SK-N-SH treated with all-trans-retinoic acid at 6 μM for 48 hours (cell line): ENCODE data around the gene ADAM15.

Experiments used
- ATAC-seq: fragments of 200-7000 bp; cut with Tn5 transposase; 3 replicates; pipeline ENCODE4 v1.9.1; 2020; ENCODE audit warnings: mild to moderate bottlenecking, moderate library complexity
- ARNTL ChIP-seq: fragments of 450-650 bp; formaldehyde crosslinking; IDR thresholded peaks from 2 replicates; pipeline ENCODE4 v1.5.0; 2020; ENCODE audit warnings: low read depth, mild to moderate bottlenecking, moderate library complexity, borderline replicate concordance
- CSDC2 ChIP-seq: fragments of 250-450 bp; sonication (Bioruptor Pico); IDR thresholded peaks from 2 replicates; pipeline ENCODE4 v1.5.0; 2020; ENCODE audit warnings: mild to moderate bottlenecking, moderate library complexity
- CSRNP3 ChIP-seq: fragments of 250-450 bp; sonication (Bioruptor Pico); IDR thresholded peaks from 2 replicates; pipeline ENCODE4 v1.5.1; 2021; ENCODE audit warnings: mild to moderate bottlenecking, moderate library complexity
- ESRRG ChIP-seq: fragments of 250-450 bp; sonication (Bioruptor Pico); IDR thresholded peaks from 2 replicates; pipeline ENCODE4 v1.6.1; 2021; ENCODE audit warnings: mild to moderate bottlenecking
- GLIS3 ChIP-seq: fragments of 250-450 bp; sonication (Bioruptor Pico); IDR thresholded peaks from 2 replicates; pipeline ENCODE4 v1.5.0; 2020; ENCODE audit warnings: mild to moderate bottlenecking, moderate library complexity
- PPARA ChIP-seq: fragments of 250-450 bp; sonication (Bioruptor Pico); IDR thresholded peaks from 2 replicates; pipeline ENCODE4 v1.5.0; 2020; ENCODE audit warnings: mild to moderate bottlenecking, borderline replicate concordance
- RARB ChIP-seq: fragments of 250-450 bp; sonication (Bioruptor Pico); IDR thresholded peaks from 2 replicates; pipeline ENCODE4 v1.8.0; 2021; ENCODE audit warnings: mild to moderate bottlenecking, moderate library complexity
- TOX ChIP-seq: fragments of 250-450 bp; sonication (Bioruptor Pico); IDR thresholded peaks from 2 replicates; pipeline ENCODE4 v1.8.0; 2021; ENCODE audit warnings: mild to moderate bottlenecking, moderate library complexity, borderline replicate concordance
- ZC3H10 ChIP-seq: fragments of 250-450 bp; sonication (Bioruptor Pico); IDR thresholded peaks from 2 replicates; pipeline ENCODE4 v1.5.1; 2021; ENCODE audit warnings: mild to moderate bottlenecking, moderate library complexity
- ZNF565 ChIP-seq: fragments of 450-650 bp; formaldehyde crosslinking; conservative IDR thresholded peaks from 2 replicates; pipeline ENCODE4 v1.5.0; 2020; ENCODE audit warnings: low read depth, mild to moderate bottlenecking, moderate library complexity
- ZNF70 ChIP-seq: fragments of 450-650 bp; formaldehyde crosslinking; IDR thresholded peaks from 2 replicates; pipeline ENCODE4 v1.5.0; 2020; ENCODE audit warnings: mild to moderate bottlenecking, moderate library complexity
- ZNF8 ChIP-seq: fragments of 450-650 bp; formaldehyde crosslinking; IDR thresholded peaks from 2 replicates; pipeline ENCODE4 v1.5.0; 2020; ENCODE audit warnings: mild to moderate bottlenecking, moderate library complexity
- TF ChIP-seq, protein P1 (sequence below): fragments of 250-450 bp; sonication (Bioruptor Pico); IDR thresholded peaks from 2 replicates; pipeline ENCODE4 v1.5.0; 2020; ENCODE audit warnings: mild to moderate bottlenecking, moderate library complexity
- TF ChIP-seq, protein P2 (sequence below): fragments of 250-450 bp; sonication (Bioruptor Pico); IDR thresholded peaks from 2 replicates; pipeline ENCODE4 v1.8.0; 2021; ENCODE audit warnings: low read depth, mild to moderate bottlenecking, moderate library complexity, borderline replicate concordance
- TF ChIP-seq, protein P3 (sequence below): fragments of 250-450 bp; sonication (Bioruptor Pico); IDR thresholded peaks from 2 replicates; pipeline ENCODE4 v1.8.0; 2020; ENCODE audit warnings: mild to moderate bottlenecking, moderate library complexity, borderline replicate concordance

The ADAM15 gene, protein sequence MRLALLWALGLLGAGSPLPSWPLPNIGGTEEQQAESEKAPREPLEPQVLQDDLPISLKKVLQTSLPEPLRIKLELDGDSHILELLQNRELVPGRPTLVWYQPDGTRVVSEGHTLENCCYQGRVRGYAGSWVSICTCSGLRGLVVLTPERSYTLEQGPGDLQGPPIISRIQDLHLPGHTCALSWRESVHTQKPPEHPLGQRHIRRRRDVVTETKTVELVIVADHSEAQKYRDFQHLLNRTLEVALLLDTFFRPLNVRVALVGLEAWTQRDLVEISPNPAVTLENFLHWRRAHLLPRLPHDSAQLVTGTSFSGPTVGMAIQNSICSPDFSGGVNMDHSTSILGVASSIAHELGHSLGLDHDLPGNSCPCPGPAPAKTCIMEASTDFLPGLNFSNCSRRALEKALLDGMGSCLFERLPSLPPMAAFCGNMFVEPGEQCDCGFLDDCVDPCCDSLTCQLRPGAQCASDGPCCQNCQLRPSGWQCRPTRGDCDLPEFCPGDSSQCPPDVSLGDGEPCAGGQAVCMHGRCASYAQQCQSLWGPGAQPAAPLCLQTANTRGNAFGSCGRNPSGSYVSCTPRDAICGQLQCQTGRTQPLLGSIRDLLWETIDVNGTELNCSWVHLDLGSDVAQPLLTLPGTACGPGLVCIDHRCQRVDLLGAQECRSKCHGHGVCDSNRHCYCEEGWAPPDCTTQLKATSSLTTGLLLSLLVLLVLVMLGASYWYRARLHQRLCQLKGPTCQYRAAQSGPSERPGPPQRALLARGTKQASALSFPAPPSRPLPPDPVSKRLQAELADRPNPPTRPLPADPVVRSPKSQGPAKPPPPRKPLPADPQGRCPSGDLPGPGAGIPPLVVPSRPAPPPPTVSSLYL

GRCh38 chr1:155050560-155051341, at the start of gene ADAM15:
Gene ADAM15 (plus strand): TSS chr1:155051316. CDS start chr1:155051387, 71 bp downstream.
- TF ChIP-seq ZNF565 (CRISPR knock-in tag) (no peak), ESRRG (no peak)
- TF ChIP-seq, protein P1, sequence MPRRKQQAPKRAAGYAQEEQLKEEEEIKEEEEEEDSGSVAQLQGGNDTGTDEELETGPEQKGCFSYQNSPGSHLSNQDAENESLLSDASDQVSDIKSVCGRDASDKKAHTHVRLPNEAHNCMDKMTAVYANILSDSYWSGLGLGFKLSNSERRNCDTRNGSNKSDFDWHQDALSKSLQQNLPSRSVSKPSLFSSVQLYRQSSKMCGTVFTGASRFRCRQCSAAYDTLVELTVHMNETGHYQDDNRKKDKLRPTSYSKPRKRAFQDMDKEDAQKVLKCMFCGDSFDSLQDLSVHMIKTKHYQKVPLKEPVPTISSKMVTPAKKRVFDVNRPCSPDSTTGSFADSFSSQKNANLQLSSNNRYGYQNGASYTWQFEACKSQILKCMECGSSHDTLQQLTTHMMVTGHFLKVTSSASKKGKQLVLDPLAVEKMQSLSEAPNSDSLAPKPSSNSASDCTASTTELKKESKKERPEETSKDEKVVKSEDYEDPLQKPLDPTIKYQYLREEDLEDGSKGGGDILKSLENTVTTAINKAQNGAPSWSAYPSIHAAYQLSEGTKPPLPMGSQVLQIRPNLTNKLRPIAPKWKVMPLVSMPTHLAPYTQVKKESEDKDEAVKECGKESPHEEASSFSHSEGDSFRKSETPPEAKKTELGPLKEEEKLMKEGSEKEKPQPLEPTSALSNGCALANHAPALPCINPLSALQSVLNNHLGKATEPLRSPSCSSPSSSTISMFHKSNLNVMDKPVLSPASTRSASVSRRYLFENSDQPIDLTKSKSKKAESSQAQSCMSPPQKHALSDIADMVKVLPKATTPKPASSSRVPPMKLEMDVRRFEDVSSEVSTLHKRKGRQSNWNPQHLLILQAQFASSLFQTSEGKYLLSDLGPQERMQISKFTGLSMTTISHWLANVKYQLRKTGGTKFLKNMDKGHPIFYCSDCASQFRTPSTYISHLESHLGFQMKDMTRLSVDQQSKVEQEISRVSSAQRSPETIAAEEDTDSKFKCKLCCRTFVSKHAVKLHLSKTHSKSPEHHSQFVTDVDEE, result peak; percentile 13; the same call in 1 of the 2 replicates
- peak; percentile 71 for ATAC-seq

- TF ChIP-seq, protein P2, sequence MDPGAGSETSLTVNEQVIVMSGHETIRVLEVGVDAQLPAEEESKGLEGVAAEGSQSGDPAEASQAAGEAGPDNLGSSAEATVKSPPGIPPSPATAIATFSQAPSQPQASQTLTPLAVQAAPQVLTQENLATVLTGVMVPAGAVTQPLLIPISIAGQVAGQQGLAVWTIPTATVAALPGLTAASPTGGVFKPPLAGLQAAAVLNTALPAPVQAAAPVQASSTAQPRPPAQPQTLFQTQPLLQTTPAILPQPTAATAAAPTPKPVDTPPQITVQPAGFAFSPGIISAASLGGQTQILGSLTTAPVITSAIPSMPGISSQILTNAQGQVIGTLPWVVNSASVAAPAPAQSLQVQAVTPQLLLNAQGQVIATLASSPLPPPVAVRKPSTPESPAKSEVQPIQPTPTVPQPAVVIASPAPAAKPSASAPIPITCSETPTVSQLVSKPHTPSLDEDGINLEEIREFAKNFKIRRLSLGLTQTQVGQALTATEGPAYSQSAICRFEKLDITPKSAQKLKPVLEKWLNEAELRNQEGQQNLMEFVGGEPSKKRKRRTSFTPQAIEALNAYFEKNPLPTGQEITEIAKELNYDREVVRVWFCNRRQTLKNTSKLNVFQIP (CRISPR knock-in tag), result no peak
- TF ChIP-seq, protein P1, result no peak
- TF ChIP-seq ZNF8 (CRISPR knock-in tag), result no peak
- TF ChIP-seq ESRRG, result no peak
- TF ChIP-seq PPARA (CRISPR knock-in tag), result no peak
- TF ChIP-seq ZC3H10, result no peak
- TF ChIP-seq CSRNP3 (CRISPR knock-in tag), result no peak
- TF ChIP-seq ARNTL, result no peak
- no peak for TF ChIP-seq ZNF70 (CRISPR knock-in tag)
- TF ChIP-seq GLIS3 (CRISPR knock-in tag), result no peak
- TF ChIP-seq, all 23 proteins: peak for 0
- no peak; the same call in 2 of the 3 replicates for ATAC-seq
Measured at GRCh38 chr1:155001425-155001674, 49.8 kb upstream of the ADAM15 start.

DNA sequence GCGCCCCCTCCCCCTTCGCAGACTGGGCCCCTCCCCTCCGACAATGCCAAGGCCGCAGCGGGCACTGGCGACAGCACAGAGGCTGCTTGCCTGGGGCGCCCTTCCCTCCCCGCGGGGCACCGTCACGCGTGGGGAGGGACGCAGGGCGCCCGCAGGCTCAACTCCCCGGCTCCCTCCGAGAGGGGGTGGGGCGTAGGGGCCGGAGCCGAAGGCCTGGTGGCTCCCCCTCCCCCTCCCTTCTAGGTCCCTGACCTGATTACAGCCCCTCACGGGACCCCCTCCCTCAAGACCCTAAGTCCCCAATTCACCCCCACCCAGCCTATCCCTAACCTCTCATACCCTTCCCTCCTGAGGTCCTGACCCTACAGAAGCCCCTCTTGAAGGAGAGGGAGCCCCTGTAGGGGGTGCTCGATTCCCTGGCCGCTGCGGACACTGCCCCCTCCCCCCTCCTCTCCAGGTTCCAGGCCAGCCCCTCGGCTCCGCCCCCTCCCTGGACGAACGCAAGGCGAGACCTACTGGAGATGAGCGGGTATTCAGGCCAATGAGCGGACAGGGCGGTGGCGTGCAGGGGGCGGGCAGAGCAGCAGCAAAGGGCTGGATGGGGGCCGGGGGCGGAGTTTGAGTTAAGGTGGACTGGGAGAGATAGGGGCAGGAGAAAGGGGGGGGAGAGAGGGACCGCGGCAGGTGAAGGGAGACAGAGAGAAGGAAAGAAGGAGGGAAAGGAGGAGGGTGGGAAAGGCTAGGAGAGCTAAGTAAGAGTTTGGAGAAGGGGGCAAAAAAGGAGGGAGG, 49.2 kb upstream of the ADAM15 start:
- TF ChIP-seq TOX (CRISPR knock-in tag) (no peak), RARB (CRISPR knock-in tag) (peak; percentile 52; the same call in 1 of the 2 replicates), ESRRG (no peak), GLIS3 (CRISPR knock-in tag) (no peak), CSDC2 (CRISPR knock-in tag) (no peak)
- TF ChIP-seq, protein P1, result 0 out of 2 replicates have a peak, but pooled peaks have one; percentile 40
- TF ChIP-seq, protein P3, sequence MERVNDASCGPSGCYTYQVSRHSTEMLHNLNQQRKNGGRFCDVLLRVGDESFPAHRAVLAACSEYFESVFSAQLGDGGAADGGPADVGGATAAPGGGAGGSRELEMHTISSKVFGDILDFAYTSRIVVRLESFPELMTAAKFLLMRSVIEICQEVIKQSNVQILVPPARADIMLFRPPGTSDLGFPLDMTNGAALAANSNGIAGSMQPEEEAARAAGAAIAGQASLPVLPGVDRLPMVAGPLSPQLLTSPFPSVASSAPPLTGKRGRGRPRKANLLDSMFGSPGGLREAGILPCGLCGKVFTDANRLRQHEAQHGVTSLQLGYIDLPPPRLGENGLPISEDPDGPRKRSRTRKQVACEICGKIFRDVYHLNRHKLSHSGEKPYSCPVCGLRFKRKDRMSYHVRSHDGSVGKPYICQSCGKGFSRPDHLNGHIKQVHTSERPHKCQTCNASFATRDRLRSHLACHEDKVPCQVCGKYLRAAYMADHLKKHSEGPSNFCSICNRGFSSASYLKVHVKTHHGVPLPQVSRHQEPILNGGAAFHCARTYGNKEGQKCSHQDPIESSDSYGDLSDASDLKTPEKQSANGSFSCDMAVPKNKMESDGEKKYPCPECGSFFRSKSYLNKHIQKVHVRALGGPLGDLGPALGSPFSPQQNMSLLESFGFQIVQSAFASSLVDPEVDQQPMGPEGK, result 0 out of 2 replicates have a peak, but pooled peaks have one; percentile 20
- ATAC-seq, result peak; percentile 77
